ENCODE data around the gene PLPPR3.
"Not testable (repeated sequence)": the region's sequence is repeated elsewhere in the genome, so short reads cannot be mapped to it uniquely, and the experiment has no call there.

PLPPR3 gene

GRCh38 chr19:821825-822503 lies at the start of gene PLPPR3:
Gene PLPPR3 (minus strand): TSS chr19:821955. CDS start chr19:821559, 396 bp downstream.
- DNase-seq, result no peak

GRCh38 chr19:870963-871401 lies 49.2 kb upstream of the PLPPR3 start:
- no peak for DNase-seq

GRCh38 chr19:870314-870713 lies 48.6 kb upstream of the PLPPR3 start:
- DNase-seq, result no peak

- no peak for DNase-seq
These were observed 47.8 kb upstream of the PLPPR3 start for GRCh38 chr19:869245-870177.

- DNase-seq, result no peak
These were observed 46.9 kb upstream of the PLPPR3 start for GRCh38 chr19:868458-869244.

GRCh38 chr19:867855-868457 lies 46.2 kb upstream of the PLPPR3 start:
- no peak for DNase-seq

GRCh38 chr19:867301-867793 lies 45.6 kb upstream of the PLPPR3 start:
- DNase-seq, result no peak

- DNase-seq, result no peak
These were observed 45.1 kb upstream of the PLPPR3 start for GRCh38 chr19:866769-867300.

- DNase-seq, result no peak
These were observed 41.5 kb upstream of the PLPPR3 start for GRCh38 chr19:863315-863620.

GRCh38 chr19:862581-863314 lies 41.0 kb upstream of the PLPPR3 start:
- DNase-seq, result peak; percentile 52

GRCh38 chr19:861756-862580 lies 40.2 kb upstream of the PLPPR3 start:
- DNase-seq, result peak; percentile 74

- DNase-seq, result no peak
These were observed 39.5 kb upstream of the PLPPR3 start for GRCh38 chr19:861141-861755.

- DNase-seq, result no peak
These were observed 37.4 kb upstream of the PLPPR3 start, which contains the start of gene CFD for GRCh38 chr19:858868-859843. Gene CFD (plus strand): TSS chr19:859664. CDS start chr19:859690, 26 bp downstream.

GRCh38 chr19:858284-858683 lies 36.5 kb upstream of the PLPPR3 start:
- no peak for DNase-seq

- no peak for DNase-seq
These were observed 33.9 kb upstream of the PLPPR3 start for GRCh38 chr19:855566-856120.

- DNase-seq, result no peak
These were observed 33.4 kb upstream of the PLPPR3 start for GRCh38 chr19:855142-855541.

GRCh38 chr19:854549-854948 lies 32.8 kb upstream of the PLPPR3 start:
- peak; percentile 16 for DNase-seq

GRCh38 chr19:853614-854220 lies 32.0 kb upstream of the PLPPR3 start:
- not testable (repeated sequence) for DNase-seq

All from RPMI8226 (cell line).